Right lung (tissue), 10 donors: ENCODE results near the gene ITPRID1. TPM values are rescaled to one million over a fixed set of nuclear protein-coding genes. Genes with fewer than 3 reads are reported as not detected.
"Not testable (repeated sequence)": the region's sequence is repeated elsewhere in the genome, so short reads cannot be mapped to it uniquely, and the experiment has no call there.

Experiments
- DNase-seq, 2 donors: peaks; one replicate each; pipeline ENCODE4 v3.0.0-alpha.2; 2013
- long read RNA-seq, 8 donors: transcript quantifications; one replicate each; lab custom pipeline, GENCODE V29; 2026
- polyA plus RNA-seq, 5 donors: library from polyadenylated mRNA; unstranded; fragments of 120-200 nt; gene quantifications; one replicate each; pipeline versions ENCODE4 v1.2.1 to v1.2.3, GENCODE V29; 2013; ENCODE audit warnings: inconsistent platforms in 1 of 5, low replicate concordance in 1 of 5; ENCODE audit not compliant: insufficient read length in 5 of 5, insufficient read depth in 1 of 5

ITPRID1 gene
- polyA plus RNA-seq: under 1 TPM; 0.04 to 0.09 (median 0.06) TPM
- long read RNA-seq, donor 1: 0 reads
- long read RNA-seq, donor 2: 0 reads
- long read RNA-seq, donor 3: 0 reads
- long read RNA-seq, donor 4, partial matches to known transcripts: 0 of 1 reads
- long read RNA-seq, donor 4, other reads (novel, unspliced or antisense): 0 of 1 reads
- long read RNA-seq, donor 5: 0 reads
- long read RNA-seq, donor 6: 0 reads
- long read RNA-seq, donor 7: 0 reads
- long read RNA-seq, donor 8: 0 reads

DNA sequence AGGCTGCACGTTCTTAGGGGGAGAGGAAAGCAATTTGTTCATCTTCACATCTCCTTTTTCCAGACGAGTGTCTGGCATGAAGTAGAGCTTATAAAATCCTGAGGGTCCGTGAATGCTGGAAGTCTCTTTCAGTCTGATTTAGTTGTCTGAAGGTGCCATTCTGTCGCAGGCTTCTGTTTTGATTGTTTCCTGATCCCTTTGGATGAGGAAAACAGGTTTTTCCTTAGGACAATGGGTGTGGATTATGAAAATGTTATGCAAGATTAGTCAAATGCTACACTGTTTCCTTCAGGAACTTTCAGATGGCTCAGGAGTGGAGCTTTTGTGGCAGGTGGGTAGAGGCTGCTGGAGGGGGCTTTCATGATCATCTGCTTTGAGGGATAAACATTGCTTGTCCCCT lies at the start of gene ITPRID1:
Gene ITPRID1 (plus strand): TSS at position 301 of the 400 bp plus-strand sequence. CDS start 38,935 bp downstream, outside the sequence.
- no peak for DNase-seq

DNA sequence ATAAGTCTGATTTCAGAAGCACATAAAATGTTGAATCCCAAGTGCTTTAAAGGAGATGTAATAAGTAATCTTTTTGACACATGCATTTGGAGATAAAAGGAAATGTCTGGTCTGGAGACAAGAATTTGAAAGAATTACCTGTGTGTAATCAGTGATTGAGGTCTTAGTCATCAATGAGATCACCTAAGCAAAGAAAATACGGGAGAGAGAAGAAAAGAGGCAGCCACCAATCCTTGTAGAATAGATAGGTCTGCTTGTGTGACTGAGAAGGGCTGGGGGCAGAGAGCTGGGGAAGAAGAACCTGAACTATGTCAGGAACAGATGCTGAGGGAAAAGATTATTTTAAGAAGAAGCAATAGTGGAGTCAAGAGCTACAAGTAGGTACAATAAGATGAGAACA lies 49.3 kb upstream of the ITPRID1 start:
- DNase-seq: no peak

DNA sequence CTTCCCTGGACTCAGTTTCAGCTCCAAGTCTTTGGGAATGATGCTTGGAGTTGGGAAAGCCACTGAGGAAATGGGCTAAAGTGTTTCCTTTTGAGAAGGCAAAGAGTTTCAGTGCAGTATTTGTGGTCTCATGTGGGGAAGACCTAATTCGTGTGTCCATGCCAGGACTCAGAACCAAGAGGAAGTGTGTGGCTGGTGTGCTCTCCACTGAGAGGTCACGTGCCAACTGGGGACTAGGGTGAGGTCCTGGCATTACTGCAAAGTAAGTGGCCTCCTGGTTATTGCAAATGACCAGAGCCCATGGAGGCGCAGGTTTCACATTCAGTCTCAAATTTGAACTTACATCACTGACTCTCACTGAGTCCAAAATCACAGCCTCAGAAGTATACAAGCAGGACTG lies 48.6 kb upstream of the ITPRID1 start:
- no peak for DNase-seq

DNA sequence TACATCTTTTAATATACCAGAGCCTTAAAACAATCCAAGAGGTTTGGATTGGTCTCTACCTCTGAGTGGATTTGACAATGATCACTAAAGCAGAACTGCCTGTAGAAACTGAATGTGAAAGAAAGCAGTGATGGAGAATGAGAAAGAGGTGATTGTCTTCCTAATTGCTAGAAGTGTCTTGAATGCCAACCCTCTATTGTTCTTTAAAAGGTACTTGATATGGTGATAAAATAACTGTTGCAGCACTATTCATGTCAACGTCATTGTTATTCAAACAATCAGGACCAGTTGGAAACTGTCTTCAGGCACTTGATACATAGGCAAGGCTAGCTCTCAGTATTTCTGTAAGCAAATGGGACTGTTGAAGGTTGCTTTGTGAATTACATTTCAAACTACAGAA lies 47.9 kb upstream of the ITPRID1 start:
- DNase-seq: no peak

DNA sequence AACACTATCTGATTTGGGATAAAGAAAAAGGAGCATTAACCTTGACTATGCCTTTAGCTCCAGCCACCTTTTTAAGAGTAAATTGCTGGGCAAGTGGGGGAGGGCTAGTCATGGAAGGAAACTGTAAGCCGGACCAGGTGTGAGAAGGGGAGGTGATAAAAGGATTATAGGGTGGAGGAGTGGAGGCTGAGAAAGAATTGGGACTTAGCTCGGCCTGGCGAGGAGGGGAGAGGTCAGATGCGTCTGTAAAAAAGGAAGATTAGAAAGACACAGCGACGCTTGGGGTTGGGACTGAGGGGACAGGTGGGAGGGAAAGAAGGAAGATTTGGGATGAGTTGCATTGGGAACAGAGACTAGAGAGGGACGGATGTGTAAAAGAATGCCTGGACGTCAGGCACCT lies 43.0 kb upstream of the ITPRID1 start:
- not testable (repeated sequence) for DNase-seq

DNA sequence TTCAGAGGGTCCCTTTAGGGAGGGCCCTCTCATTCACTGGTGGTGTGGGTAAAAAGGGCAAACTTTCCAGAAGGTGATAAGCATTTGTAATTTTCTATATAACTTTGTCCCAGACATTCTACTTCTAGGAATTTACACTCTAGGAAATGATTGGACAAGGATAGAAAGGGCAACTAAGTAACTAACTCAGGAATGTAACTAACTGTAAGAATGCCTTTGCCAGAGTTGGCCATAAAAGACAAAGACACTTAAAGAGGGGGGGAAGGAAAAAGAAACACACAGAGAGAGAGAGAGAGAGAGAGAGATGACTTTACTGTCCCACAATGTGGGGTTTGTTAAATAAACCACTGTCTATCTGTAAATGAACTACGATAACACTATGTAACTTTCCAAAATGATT lies 38.5 kb upstream of the ITPRID1 start:
- DNase-seq: no peak

DNA sequence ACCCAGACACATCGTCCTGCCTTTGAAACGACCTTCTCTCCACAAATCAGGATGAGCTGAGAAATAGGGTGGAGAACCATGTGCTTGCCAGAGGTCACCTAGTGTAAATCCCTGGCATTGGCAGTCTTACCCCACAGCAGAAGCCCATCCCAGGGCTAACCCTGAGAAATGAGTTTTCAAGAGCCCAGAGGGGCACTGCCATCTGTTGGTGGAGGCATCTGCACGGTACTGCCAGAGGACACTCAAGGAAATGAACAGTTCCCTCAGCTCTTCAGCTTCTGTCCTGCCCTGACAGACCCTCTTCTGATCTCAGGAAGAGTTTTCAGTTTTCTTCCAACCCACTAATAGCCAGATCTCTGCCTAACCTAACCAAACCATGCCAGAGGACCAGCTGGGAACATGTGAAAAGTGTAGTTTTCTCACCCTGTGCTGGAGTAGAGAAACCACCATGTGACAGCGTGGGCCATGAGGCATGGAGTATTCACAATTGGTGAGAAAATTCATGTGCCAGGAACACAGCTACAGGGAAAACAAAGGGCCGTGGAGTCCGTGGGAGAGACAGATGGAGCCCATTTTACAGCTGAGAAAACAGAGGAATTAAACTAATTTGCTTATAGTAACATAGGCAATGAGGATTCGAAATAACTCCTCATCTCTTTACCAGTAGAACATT lies 37.7 kb upstream of the ITPRID1 start:
- no peak for DNase-seq

DNA sequence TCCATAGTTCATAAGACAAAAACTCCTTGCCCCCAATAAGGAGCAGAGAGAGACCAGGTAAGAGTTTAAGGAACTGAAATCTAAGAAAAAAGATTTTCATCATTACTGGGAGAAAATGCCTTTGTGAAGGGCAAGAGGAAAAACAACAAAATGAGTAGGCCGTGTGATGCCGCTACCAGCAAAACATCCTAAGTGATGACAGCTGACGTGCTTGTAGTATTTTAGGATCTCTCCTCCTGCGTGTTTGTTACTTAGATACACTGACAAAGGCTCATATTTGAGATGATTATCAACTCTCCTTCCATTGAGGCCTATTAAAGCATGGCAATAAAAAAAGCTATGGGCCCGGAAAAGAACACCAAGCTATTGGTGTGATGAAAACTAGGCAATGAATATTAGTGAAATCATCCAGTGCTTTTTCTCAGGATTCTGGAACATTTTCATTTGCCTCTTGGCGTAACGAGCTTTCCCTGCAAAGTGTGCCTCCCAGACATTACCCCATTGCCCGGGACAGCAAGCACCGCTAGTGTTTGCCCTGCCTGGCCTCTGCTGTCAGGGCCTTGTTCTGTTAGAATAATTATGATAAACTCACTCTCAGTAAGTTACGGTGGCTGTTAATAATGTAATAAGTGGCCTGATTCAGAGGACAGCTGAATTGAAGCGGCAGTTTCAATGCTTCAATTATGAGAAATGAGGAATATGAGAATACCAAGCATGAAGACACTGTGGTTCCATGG lies 36.8 kb upstream of the ITPRID1 start:
- no peak for DNase-seq

DNA sequence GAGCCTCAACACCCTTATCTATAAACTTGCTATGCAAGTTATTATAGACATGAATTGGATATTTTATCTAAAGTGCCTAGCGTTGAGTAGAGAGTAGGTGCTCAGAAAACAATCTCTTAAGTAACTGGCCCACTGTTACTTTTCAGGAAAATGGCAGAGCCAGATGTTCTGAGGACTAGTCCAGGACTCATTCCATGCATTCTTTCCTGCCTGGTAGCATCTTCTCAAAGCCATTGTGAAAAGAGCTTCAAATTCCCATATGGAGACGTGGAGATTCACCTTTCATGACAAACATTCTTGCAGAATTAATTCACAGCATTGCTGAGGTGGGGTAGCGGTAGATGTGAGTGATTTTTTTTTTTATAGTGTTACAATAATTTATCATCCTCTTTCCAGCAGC lies 35.9 kb upstream of the ITPRID1 start:
- no peak for DNase-seq

DNA sequence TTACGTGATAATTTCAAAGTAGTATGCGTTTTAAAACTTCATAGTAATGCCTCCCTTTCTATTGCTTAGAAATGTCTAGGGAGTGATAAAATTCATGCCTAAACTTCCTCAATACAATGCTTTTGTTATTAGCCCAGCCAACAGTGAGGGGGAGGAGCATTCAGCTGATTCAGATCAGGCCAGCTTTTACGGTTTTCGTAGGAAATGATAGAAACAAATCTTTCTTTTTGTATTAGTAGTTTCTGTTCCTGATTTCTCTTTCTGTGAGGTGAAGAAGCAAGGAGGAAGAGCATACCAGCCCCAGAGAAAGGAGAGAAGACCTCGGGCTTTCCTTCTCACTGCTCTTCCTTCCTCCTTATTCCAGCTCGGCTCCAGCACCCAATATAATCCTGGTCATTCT lies 35.2 kb upstream of the ITPRID1 start:
- no peak for DNase-seq

DNA sequence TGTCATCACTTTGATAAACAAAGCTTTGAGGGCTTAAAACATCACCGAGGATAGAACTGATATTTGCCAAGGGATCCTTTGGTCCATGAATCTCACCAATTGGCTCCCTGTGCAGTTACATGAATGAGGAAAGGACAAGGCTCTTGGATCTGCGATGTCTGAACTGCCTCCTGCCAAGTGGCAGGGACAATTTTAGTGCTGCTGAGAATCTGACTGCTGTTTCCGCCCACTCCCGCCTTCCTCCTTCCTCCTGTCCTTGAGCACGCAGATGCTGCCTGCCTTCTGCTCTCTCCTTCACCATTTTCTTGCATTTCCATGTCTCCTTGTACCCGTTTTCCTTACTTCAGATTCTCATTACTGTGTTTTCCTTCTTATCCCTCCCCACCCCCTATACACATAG lies 26.8 kb upstream of the ITPRID1 start:
- no peak for DNase-seq

DNA sequence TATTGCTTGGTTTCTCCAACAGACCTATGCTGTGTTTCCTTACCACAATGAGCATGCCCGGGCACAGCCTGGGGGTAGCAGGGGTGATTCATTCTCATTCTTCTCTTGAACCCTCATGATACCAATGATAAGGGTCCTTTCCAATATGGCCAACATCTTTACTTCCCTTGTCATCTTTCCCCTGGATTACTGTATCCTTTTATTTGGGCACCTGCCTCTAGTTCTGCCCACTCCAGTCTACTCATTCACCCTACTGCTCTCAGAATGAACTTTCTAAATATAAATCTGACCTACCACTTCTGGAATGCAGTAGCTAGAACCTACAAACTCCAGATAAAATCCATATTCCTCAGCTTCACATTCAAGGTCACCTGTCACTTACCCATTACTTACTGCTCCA lies 26.4 kb upstream of the ITPRID1 start:
- DNase-seq: no peak

DNA sequence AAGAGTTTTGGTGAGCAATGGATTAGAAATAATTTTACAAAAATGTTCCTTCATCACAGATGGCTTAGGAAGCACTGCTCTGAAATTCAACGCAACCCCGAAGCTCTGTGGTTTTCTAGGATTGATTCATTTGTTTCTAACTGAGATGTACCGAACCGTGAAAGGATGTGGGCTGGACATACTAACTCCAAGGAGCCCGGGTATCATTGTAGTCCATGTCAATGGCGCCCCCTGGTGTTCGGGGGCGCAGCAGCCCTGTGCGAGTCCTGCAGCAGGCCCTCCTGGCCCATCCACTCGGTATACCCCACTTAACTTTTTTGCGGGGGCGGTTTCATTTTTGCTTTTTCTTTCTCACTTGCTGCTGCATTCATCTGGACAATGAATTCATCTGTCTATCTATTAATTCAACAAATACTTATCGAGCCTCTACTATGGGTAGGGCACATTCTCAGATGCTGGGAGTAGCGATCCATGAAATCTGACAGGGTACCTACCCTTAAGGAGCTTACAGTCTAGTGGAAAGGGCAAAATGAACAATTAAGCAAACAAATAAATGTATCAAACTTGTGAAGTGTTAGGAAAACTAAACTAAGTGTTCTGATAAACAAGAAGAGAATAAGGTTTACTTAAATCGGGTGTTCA lies 25.2 kb upstream of the ITPRID1 start:
- peak; percentile 25 to 41 for DNase-seq

DNA sequence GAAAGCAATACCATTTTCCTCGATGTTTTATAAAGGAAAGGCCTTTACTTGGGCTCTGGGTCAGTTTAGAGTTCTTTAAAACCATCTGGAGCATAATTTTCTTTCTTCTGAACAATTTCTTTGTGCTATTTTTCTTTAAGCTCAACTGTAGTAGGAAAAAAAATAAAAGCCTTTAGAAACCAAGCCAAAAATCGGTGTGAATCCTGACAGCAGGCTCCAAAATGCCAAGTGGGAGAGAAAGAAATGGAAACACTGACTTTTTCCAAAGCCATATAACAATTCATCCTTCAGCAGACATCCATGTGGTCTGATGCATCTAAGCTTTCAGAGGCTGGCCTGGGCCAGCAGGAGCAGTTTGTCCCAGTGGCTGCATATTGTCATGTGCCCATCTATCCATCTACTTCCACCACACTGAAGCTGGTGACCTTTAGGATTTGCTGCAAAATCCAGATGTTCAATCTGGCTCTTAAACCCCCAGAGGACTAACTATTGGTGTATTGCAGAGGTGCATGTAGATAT lies 23.0 kb upstream of the ITPRID1 start:
- no peak for DNase-seq

DNA sequence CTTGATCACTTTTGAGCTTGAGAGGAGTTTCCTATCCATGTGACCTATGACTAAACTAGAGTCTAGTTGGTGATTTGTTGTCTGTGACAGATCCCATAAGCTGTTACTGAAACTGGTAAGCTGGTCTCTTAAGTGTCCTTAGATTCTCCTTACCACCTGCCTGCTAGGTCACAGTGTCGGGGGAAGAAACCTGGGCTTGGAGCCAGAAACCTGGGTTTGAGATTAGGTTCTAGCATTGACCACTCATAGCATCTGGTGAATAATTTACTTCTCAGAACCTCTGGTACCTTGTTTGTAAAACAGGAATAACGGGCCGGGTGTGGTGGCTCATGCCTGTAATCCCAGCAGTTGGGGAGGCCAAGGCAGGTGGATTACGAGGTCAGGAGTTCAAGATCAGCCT lies 21.8 kb upstream of the ITPRID1 start:
- no peak for DNase-seq

DNA sequence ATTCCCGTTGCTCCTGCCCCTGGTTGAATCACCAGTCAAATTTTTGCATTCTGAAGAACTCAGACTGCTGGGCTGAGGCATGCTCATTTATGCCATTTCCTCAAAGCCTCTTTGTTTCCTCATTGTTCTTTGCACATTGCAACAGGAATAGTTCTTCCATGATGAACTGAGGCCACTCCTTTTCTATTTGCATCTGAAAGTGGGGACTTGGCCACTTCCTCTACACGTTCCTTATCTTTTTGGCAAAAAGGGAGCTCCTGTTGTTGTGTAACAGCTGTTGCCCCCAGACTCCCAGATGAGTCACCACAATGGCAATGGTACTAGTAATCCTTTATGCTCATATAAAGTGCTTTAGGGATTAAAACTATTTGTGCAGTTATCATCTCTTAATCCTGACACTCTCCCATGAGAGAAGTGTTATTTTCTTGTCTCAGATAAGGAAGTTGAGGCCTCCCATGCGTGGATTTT lies 20.1 kb upstream of the ITPRID1 start:
- peak; percentile 8 to 11 for DNase-seq

DNA sequence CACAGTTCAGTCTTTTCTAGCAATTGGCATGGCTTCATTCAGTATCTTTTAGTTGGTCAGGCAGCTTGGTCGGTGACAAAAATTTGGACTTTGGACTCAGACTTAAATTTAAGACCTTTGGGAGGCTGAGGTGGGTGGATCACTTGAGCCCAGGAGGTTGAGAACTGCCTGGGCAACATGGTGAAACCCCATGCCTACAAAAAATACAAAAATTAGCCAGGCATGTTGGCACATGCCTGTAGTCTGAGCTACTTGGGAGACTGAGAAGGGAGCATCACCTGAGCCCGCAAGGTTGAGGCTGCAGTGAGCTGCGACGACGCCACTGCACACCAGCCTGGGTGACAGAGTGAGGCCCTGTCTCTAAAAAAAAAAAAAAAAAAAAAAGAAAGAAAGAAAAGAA lies 19.5 kb upstream of the ITPRID1 start:
- no peak for DNase-seq

DNA sequence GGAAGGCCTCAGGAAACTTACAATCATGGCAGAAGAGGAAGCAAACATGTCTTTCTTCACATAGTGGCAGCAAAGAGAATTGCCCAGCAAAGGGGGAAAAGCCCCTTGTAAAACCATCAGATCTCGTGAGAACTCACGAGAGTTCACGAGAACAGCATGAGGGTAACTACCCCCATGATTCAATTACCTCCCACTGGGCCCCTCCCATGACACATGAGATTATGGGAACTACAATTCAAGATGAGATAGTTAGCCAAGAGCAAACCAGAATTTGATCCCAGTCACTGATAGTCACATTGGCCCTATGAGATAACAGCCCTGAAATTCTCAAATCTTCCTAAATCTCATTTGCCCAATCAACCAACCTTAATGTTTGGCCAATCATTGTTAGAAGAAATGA lies 18.2 kb upstream of the ITPRID1 start:
- DNase-seq: no peak

DNA sequence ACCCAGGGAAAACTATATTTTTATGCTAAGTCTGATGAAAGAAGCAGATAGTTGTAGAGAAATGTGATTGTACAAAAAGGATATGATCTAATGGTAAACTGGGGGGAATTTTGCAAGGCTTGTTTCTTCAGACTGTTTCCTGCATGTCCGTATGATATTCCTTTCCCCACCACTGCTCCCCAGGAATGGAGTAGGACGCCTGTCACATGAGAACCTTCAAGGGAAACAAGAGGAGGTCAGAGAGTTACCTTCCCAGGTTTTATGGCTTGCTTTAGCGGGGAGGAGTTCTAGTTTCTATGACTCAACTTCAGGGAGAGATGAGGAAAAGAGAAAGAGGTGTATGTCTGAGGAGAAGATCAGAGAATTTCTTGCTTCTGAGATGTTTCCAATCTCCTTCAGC lies 16.4 kb upstream of the ITPRID1 start:
- DNase-seq: no peak

DNA sequence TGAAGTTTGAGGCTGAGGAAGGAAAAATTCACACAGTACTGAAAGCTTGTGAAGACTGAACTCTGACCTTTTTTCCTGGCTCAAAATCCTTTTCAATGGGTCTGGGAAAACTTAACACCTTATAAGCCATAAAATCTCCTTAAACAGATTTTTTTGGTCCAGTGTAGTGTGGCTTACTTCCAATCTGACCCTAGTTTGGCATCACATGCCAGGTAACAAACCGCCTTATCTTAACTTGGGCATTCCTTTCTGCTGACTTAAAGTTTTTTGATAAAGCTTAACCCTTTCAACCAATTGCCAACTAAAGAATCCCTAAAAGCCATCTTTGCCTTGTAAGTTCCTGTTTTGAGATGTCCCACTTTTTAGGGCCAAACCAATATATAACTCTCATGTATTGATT lies 13.2 kb upstream of the ITPRID1 start:
- DNase-seq: no peak

DNA sequence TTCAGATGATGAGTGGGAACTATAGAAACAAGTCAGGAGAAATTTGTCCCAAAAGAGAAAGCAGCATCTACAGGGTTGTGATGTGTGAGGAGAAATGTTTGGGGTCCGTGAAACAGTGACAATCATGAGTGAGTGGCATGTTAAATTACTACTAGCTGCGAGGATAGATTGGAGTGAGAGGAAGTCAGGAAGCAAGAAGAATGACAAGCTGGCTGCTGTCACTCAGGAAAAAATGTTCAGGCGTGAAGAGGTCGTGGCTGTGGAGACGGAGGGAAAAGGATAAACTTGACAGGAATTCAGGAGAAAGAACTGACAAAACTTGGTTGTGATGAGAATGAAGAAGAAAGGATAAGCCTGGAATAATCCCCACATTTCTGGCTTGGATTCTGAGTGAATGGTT lies 5.1 kb upstream of the ITPRID1 start:
- no peak for DNase-seq

DNA sequence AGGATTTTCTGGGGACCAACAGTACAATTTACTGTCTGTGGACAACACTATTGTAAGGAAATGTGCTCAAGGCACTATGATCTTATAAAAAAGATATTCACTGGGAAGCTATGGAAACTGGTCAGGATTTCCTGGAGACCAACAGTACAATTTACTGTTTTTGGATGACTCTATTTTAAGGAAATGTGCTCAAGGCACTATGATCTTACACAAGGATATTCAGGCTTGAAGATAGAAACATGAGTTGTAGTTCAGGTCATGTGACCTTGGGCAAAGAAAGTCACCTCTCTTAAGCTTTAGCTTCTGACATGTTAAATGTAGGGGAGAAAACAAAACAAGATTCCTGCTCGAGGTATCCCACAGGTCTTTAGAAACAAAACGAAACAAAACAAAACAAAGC lies 1.7 kb upstream of the ITPRID1 start:
- no peak for DNase-seq
